ENCODE results near the gene TMED8.

- TF ChIP-seq, protein P1, sequence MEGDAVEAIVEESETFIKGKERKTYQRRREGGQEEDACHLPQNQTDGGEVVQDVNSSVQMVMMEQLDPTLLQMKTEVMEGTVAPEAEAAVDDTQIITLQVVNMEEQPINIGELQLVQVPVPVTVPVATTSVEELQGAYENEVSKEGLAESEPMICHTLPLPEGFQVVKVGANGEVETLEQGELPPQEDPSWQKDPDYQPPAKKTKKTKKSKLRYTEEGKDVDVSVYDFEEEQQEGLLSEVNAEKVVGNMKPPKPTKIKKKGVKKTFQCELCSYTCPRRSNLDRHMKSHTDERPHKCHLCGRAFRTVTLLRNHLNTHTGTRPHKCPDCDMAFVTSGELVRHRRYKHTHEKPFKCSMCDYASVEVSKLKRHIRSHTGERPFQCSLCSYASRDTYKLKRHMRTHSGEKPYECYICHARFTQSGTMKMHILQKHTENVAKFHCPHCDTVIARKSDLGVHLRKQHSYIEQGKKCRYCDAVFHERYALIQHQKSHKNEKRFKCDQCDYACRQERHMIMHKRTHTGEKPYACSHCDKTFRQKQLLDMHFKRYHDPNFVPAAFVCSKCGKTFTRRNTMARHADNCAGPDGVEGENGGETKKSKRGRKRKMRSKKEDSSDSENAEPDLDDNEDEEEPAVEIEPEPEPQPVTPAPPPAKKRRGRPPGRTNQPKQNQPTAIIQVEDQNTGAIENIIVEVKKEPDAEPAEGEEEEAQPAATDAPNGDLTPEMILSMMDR (IDR thresholded peaks at IDR 0.05) = no peak
- no peak for TF ChIP-seq POLR2A (IDR thresholded peaks at IDR 0.05)
- no peak for TF ChIP-seq POLR2AphosphoS5 (IDR thresholded peaks at IDR 0.05; ENCODE audit: insufficient read depth in 1 of 2, low read depth in 1 of 2)
Measured at GRCh38 chr14:77378701-77379100, 1.8 kb upstream of the TMED8 start.
